H1 (cell line): ENCODE measurements around the gene MTFR1L. TPM values are rescaled to one million over a fixed set of nuclear protein-coding genes. Genes with fewer than 3 reads are reported as not detected.

Experiments used
- CTCF ChIA-PET: fragments of 300-600 bp; sonication (Branson Sonifier 250); formaldehyde crosslinking; loops from one replicate; lab custom pipeline; 2021; ENCODE audit not compliant: partially characterized antibody; lab: Charles Lee
- POLR2A ChIA-PET: fragments of 300-600 bp; sonication (Branson Sonifier 250); formaldehyde crosslinking; loops from one replicate; lab custom pipeline; 2021; ENCODE audit warnings: inconsistent platforms; ENCODE audit not compliant: partially characterized antibody; lab: Charles Lee
- DNase-seq, 2 experiments: peaks; one replicate each; pipeline versions ENCODE4 v3.0.0 to v3.0.0-alpha.2; 2010 to 2022; ENCODE audit warnings: low spot score in 2 of 2, low read depth in 1 of 2, mixed read lengths in 1 of 2
- FAIRE-seq: peaks from 2 replicates; lab custom pipeline; 2011; peaks lifted over from hg19 to GRCh38; lab: Jason Lieb, UNC
- H2AFZ ChIP-seq: 2 replicates; pipeline ENCODE4 v1.8.1; 2012; ENCODE audit warnings: low read length, inconsistent platforms
- H2AK5ac ChIP-seq: 2 replicates; pipeline ENCODE4 v1.6.1; 2013; ENCODE audit warnings: low read depth, low read length
- H2BK120ac ChIP-seq: replicated peaks from 2 replicates; pipeline ENCODE3; 2013; ENCODE audit warnings: low read depth, low read length, inconsistent platforms
- H2BK12ac ChIP-seq: 2 replicates; pipeline ENCODE4 v1.6.1; 2013; ENCODE audit warnings: low read depth, low read length
- H2BK15ac ChIP-seq: 2 replicates; pipeline ENCODE4 v1.6.1; 2013; ENCODE audit warnings: low read length
- H2BK20ac ChIP-seq: 2 replicates; pipeline ENCODE4 v1.6.1; 2013; ENCODE audit warnings: low read length
- H2BK5ac ChIP-seq: 2 replicates; pipeline ENCODE4 v1.6.1; 2013; ENCODE audit warnings: low read depth, low read length
- H3K14ac ChIP-seq: 2 replicates; pipeline ENCODE4 v1.6.1; 2013; ENCODE audit warnings: inconsistent platforms; ENCODE audit not compliant: insufficient read length
- H3K18ac ChIP-seq: 2 replicates; pipeline ENCODE4 v1.6.1; 2013; ENCODE audit warnings: low read length; ENCODE audit errors: extremely low read depth
- H3K23ac ChIP-seq: 2 replicates; pipeline ENCODE4 v1.6.1; 2013; ENCODE audit warnings: inconsistent platforms; ENCODE audit not compliant: insufficient read length
- H3K23me2 ChIP-seq: 2 replicates; pipeline ENCODE4 v1.6.1; 2013; ENCODE audit warnings: low read depth, low read length
- H3K27ac ChIP-seq: 2 replicates; pipeline ENCODE4 v1.6.1; 2011; ENCODE audit warnings: low read depth, low read length, inconsistent platforms
- H3K27me3 ChIP-seq, 4 experiments: replicated peaks in 1 of 4; 1 replicate in 1 of 4; 2 replicates in 3 of 4; pipeline versions ENCODE4 v1.6.1 to v1.8.1; 2011 to 2013; ENCODE audit warnings: low read length in 3 of 4, mild to moderate bottlenecking in 3 of 4, inconsistent platforms in 2 of 4, mixed read lengths in 2 of 4, moderate library complexity in 1 of 4; ENCODE audit not compliant: control insufficient read depth in 3 of 4, insufficient read depth in 3 of 4; ENCODE audit errors: extremely low read depth in 1 of 4
- H3K36me3 ChIP-seq, 4 experiments: 2 replicates each; pipeline versions ENCODE4 v1.6.1 to v1.8.1; 2011 to 2013; ENCODE audit warnings: mild to moderate bottlenecking in 4 of 4, low read length in 3 of 4, moderate library complexity in 2 of 4, control low read depth in 1 of 4, inconsistent platforms in 1 of 4; ENCODE audit not compliant: insufficient read depth in 4 of 4, control insufficient read depth in 2 of 4
- H3K4ac ChIP-seq: replicated peaks from 2 replicates; pipeline ENCODE3; 2013; ENCODE audit warnings: low read length, low read depth, mixed read lengths, inconsistent platforms; ENCODE audit not compliant: insufficient read length
- H3K4me1 ChIP-seq, 4 experiments: replicated peaks in 1 of 4; 1 replicate in 1 of 4; 2 replicates in 3 of 4; pipeline versions ENCODE4 v1.6.1 to v1.8.1; 2011 to 2013; ENCODE audit warnings: low read length in 3 of 4, inconsistent platforms in 2 of 4, mixed read lengths in 1 of 4; ENCODE audit not compliant: insufficient read depth in 4 of 4, control insufficient read depth in 3 of 4
- H3K4me2 ChIP-seq, 2 experiments: 2 replicates each; pipeline versions ENCODE4 v1.6.1 to v1.8.1; 2011 to 2013; ENCODE audit warnings: low read depth in 2 of 2, low read length in 2 of 2, control low read depth in 1 of 2, inconsistent platforms in 1 of 2, mild to moderate bottlenecking in 1 of 2; ENCODE audit not compliant: insufficient read depth in 1 of 2
- H3K4me3 ChIP-seq, 4 experiments: fragments of 200-600, 300-600 bp in 1 of 4; sonication (generic), shearing (Covaris generic), sonication (Bioruptor Twin) in 1 of 4; 2 replicates each; pipeline versions ENCODE4 v1.5.1 to v1.8.1; 2011 to 2016; ENCODE audit warnings: low read length in 4 of 4, low read depth in 3 of 4, control low read depth in 2 of 4, inconsistent platforms in 2 of 4, mild to moderate bottlenecking in 2 of 4, mixed read lengths in 1 of 4, moderate library complexity in 1 of 4; ENCODE audit not compliant: insufficient read depth in 2 of 4; ENCODE audit errors: extremely low read depth in 1 of 4
- H3K56ac ChIP-seq: replicated peaks from 2 replicates; pipeline ENCODE3; 2013; ENCODE audit warnings: low read depth, mild to moderate bottlenecking, mixed read lengths, low read length, inconsistent platforms; ENCODE audit not compliant: insufficient read length
- H3K79me1 ChIP-seq: 2 replicates; pipeline ENCODE4 v1.6.1; 2013; ENCODE audit warnings: low read depth, low read length, control low read depth
- H3K79me2 ChIP-seq, 2 experiments: 2 replicates each; pipeline versions ENCODE4 v1.6.1 to v1.8.1; 2012 to 2013; ENCODE audit warnings: low read length in 2 of 2, mild to moderate bottlenecking in 2 of 2, inconsistent platforms in 1 of 2; ENCODE audit not compliant: insufficient read depth in 2 of 2, control insufficient read depth in 1 of 2
- H3K9ac ChIP-seq, 4 experiments: replicated peaks in 1 of 4; 1 replicate in 1 of 4; 2 replicates in 3 of 4; pipeline versions ENCODE4 v1.6.1 to v1.8.1; 2011 to 2013; ENCODE audit warnings: low read depth in 3 of 4, low read length in 3 of 4, control low read depth in 2 of 4, mild to moderate bottlenecking in 2 of 4, moderate library complexity in 2 of 4, inconsistent platforms in 1 of 4; ENCODE audit errors: extremely low read depth in 1 of 4
- H3K9me3 ChIP-seq, 2 experiments: 2 replicates each; pipeline versions ENCODE4 v1.6.1 to v1.8.1; 2012 to 2013; ENCODE audit warnings: mild to moderate bottlenecking in 2 of 2, moderate library complexity in 2 of 2, control low read depth in 1 of 2, inconsistent platforms in 1 of 2, low read depth in 1 of 2, low read length in 1 of 2, mixed read lengths in 1 of 2; ENCODE audit not compliant: insufficient read depth in 2 of 2
- H4K20me1 ChIP-seq, 2 experiments: replicated peaks in 1 of 2; 2 replicates each; pipeline versions ENCODE3 to v1.8.1; 2011 to 2013; ENCODE audit warnings: inconsistent platforms in 2 of 2, low read length in 2 of 2, mild to moderate bottlenecking in 1 of 2; ENCODE audit not compliant: insufficient read depth in 2 of 2, control insufficient read depth in 1 of 2
- H4K5ac ChIP-seq: 2 replicates; pipeline ENCODE4 v1.6.1; 2013; ENCODE audit warnings: low read length, low read depth, mixed read lengths, inconsistent platforms; ENCODE audit not compliant: insufficient read length
- H4K8ac ChIP-seq: 2 replicates; pipeline ENCODE4 v1.8.0; 2013; ENCODE audit warnings: mild to moderate bottlenecking, moderate library complexity, low read length, inconsistent platforms; ENCODE audit not compliant: insufficient read depth; ENCODE audit errors: extremely low read depth
- H4K91ac ChIP-seq: replicated peaks from 2 replicates; pipeline ENCODE3; 2013; ENCODE audit warnings: low read length, mixed read lengths, inconsistent platforms; ENCODE audit not compliant: insufficient read length
- CTCF ChIP-seq, 3 experiments: IDR thresholded peaks; 1 replicate in 2 of 3; 2 replicates in 1 of 3; pipeline versions ENCODE4 v1.5.1 to v1.6.1; 2011; ENCODE audit warnings: low read length in 3 of 3, mild to moderate bottlenecking in 3 of 3, inconsistent platforms in 2 of 3, low read depth in 1 of 3, moderate library complexity in 1 of 3; ENCODE audit not compliant: insufficient read depth in 1 of 3; ENCODE audit errors: control extremely low read depth in 1 of 3
- EGR1 ChIP-seq: IDR thresholded peaks from 2 replicates; pipeline ENCODE4 v1.6.1; 2011; ENCODE audit warnings: low read depth, low read length, borderline replicate concordance
- WGBS, 2 experiments: shearing (Covaris generic) in 1 of 2; methylation state at CpG; one replicate each; pipeline versions ENCODE4 v1.1.6 to v1.1.7; 2013 to 2015; ENCODE audit warnings: low lambda C conversion rate in 2 of 2, mixed read lengths in 2 of 2, inconsistent platforms in 1 of 2, low coverage in 1 of 2, missing lambda C conversion rate in 1 of 2; ENCODE audit not compliant: insufficient replicate concordance in 2 of 2, insufficient coverage in 1 of 2, insufficient read length in 1 of 2; ENCODE audit errors: extremely low coverage in 1 of 2, missing lambda C conversion rate in 1 of 2; 5-methylcytosine and 5-hydroxymethylcytosine counted together
- polyA plus RNA-seq, 7 experiments: library from polyadenylated mRNA; depleted of rRNA in 3 of 7; stranded (reverse) in 5 of 7; unstranded in 2 of 7; fragments of >200 nt in 5 of 7; fragments of 200-250 nt in 2 of 7; gene quantifications; 1 replicate in 5 of 7; 2 replicates in 1 of 7; 4 replicates in 1 of 7; pipeline versions ENCODE4 v1.2.1 to v1.2.3, GENCODE V29; 2011 to 2013; ENCODE audit warnings: missing spikeins in 2 of 7, mixed read lengths in 2 of 7
- total RNA-seq: library from RNA; stranded (reverse); fragmentation: NEBNext Ultra II Directional; extraction: Animal tissue kit (Norgen Biotek cat#: 25700); gene quantifications from 2 replicates; pipeline ENCODE4 v1.2.1, GENCODE V29; 2021

Gene MTFR1L
- total and polyA plus RNA-seq, 2 of the 8 experiments (the other 6 are each of a cell fraction or from before 2014, with no cell fraction given) = 20.8 to 23.1 TPM

GRCh38 chr1:25813734-25814471 is 5.9 kb upstream of the MTFR1L start:
- FAIRE-seq (no peak), DNase-seq (no peak)
- Histone ChIP-seq H4K91ac (no peak overlapping the region), H2BK120ac (no peak overlapping the region), H3K56ac (no peak overlapping the region), H3K23ac (no peak overlapping the region), H3K14ac (no peak overlapping the region), H2BK15ac (no peak overlapping the region), H3K27me3 (no peaks in the 10 kb centered on the region), H4K8ac (no peak overlapping the region)
- no peak for TF ChIP-seq EGR1
- peak in 1 of 3 experiments; percentile 0; a peak in 1 of 4 replicates for TF ChIP-seq CTCF (IDR thresholded peaks at IDR 0.05; ENCODE audit: control extremely low read depth in 1 of 3, insufficient read depth in 1 of 3, low read depth in 1 of 3, low read length in 3 of 3)
- TF ChIP-seq, all 59 proteins: peak for 1
- Histone ChIP-seq H3K79me1 (0 out of 2 replicates have a peak, but pooled peaks cover 2% of the 10 kb centered on the region), H3K18ac (no peak overlapping the region), H4K20me1 (peaks cover 2 to 8% of the 10 kb centered on the region in 2 experiments), H4K5ac (no peak overlapping the region), H2AK5ac (no peak overlapping the region), H2BK12ac (no peak overlapping the region), H3K36me3 (peaks cover 0 to 12% (median 3%) of the 10 kb centered on the region in 4 experiments; a peak in 4 of 8 replicates), H2BK5ac (no peak overlapping the region), H3K4me2 (no peak overlapping the region), H3K27ac (no peak overlapping the region), H3K79me2 (no peaks in the 10 kb centered on the region), H3K4ac (no peak overlapping the region), H3K23me2 (peaks cover under 1% of the 10 kb centered on the region), H2AFZ (no peak overlapping the region), H3K9me3 (no peaks in the 10 kb centered on the region), H3K4me1 (peaks cover 7 to 13% (median 8%) of the 10 kb centered on the region in 4 experiments), H3K4me3 (no peak overlapping the region), H2BK20ac (no peak overlapping the region), H3K9ac (no peak overlapping the region)
- ChIA-PET POLR2A (interaction anchor here (0.6 to 1.8 kb wide), 5 partner anchors 12 to 276 kb away, joined by 3 to 6 read pairs (median 3); no protein-coding TSS in a partner anchor), CTCF (interaction anchor here (0.6 to 8.2 kb wide), 7 partner anchors 8 to 260 kb away, joined by 3 to 83 read pairs (median 4); partner anchors contain the start of gene SELENON)
- WGBS, 2 experiments = 87% methylated on average over 22 of the region's 24 CpGs; no CpG with 5 or more reads in 1 of the 2 experiments
